ENCODE results near the gene CD300LD. TPM values are rescaled to one million over a fixed set of nuclear protein-coding genes. Genes with fewer than 3 reads are reported as not detected.

Gene CD300LD
- total RNA-seq, 2 experiments from 2014 or later: not detected

DNA sequence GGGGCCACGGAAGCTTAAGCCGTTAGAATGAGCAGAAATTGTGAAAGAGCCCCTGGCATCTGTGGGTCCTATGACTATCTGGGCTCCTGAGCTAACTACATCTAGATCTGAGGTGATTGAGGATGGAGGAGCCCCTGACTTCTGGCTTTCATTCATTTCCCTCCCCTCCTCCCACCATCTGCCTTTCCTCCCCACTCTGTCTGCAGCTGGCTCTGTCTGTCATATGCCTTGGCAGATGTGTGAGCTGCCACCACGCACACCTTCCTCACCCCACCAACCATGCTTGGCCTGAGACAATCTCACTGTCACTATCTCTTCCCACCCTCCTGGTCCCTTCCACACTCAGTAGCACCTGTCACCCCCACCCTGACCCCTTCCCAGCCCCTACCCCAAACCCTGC is 26.4 kb upstream of the CD300LD start:
- TF ChIP-seq CTCF (conservative IDR thresholded peaks at IDR 0.05; ENCODE audit: low read length) (no peak), EZH2phosphoT487 (IDR thresholded peaks at IDR 0.05; ENCODE audit: borderline replicate concordance, low read depth, low read length) (no peak)
- ChIA-PET POLR2A (no interaction called here), CTCF (ENCODE audit: unreplicated experiment) (no interaction called here)
- Histone ChIP-seq H3K9me2 (ENCODE audit: insufficient read depth, low read length) (no peaks in the 10 kb centered on the region), H3K4me2 (ENCODE audit: low read length) (no peak overlapping the region), H3K4me1 (ENCODE audit: insufficient read depth, low read length, poor library complexity, severe bottlenecking) (no peaks in the 10 kb centered on the region), H4K20me1 (ENCODE audit: insufficient read depth, low read length) (no peaks in the 10 kb centered on the region), H3K4me3 (ENCODE audit: low read depth, low read length, poor library complexity, severe bottlenecking) (no peak overlapping the region), H3K79me2 (ENCODE audit: insufficient read depth, low read depth, low read length) (no peaks in the 10 kb centered on the region), H3K9me3 (ENCODE audit: low read length) (no peaks in the 10 kb centered on the region), H3K27ac (ENCODE audit: low read depth, low read length, poor library complexity, severe bottlenecking) (no peak overlapping the region), H3K36me3 (ENCODE audit: insufficient read depth, low read length) (no peaks in the 10 kb centered on the region), H2AFZ (ENCODE audit: low read length) (no peak overlapping the region)
- DNase-seq (ENCODE audit: low spot score): no peak
- intact Hi-C loops (cut with micrococcal nuclease; ENCODE audit: unreplicated experiment): no loop called here
- no TSS peak for BruUV-seq (replicated peaks)

GRCh38 chr17:74616696-74617095 is 24.6 kb upstream of the CD300LD start:
- H3K27ac ChIP-seq (ENCODE audit: low read depth, low read length, poor library complexity, severe bottlenecking): no peak overlapping the region
- ChIA-PET CTCF (ENCODE audit: unreplicated experiment) (interaction anchor here (0.5 kb wide), 1 partner anchor 35 kb away, joined by 3 read pairs; no protein-coding TSS in a partner anchor), POLR2A (interaction anchor here (1.1 kb wide), 1 partner anchor 12 kb away, joined by 3 read pairs; no protein-coding TSS in a partner anchor)
- no peak overlapping the region for H2AFZ ChIP-seq (ENCODE audit: low read length)
- intact Hi-C loops (cut with micrococcal nuclease; ENCODE audit: unreplicated experiment): no loop called here
- TF ChIP-seq CTCF (conservative IDR thresholded peaks at IDR 0.05; ENCODE audit: low read length) (no peak), EZH2phosphoT487 (IDR thresholded peaks at IDR 0.05; ENCODE audit: borderline replicate concordance, low read depth, low read length) (no peak)
- H4K20me1 ChIP-seq (ENCODE audit: insufficient read depth, low read length): no peaks in the 10 kb centered on the region
- DNase-seq (ENCODE audit: low spot score): no peak
- H3K4me1 ChIP-seq (ENCODE audit: insufficient read depth, low read length, poor library complexity, severe bottlenecking): no peaks in the 10 kb centered on the region
- H3K9me3 ChIP-seq (ENCODE audit: low read length): no peaks in the 10 kb centered on the region
- H3K79me2 ChIP-seq (ENCODE audit: insufficient read depth, low read depth, low read length): no peaks in the 10 kb centered on the region
- no peak overlapping the region for H3K4me3 ChIP-seq (ENCODE audit: low read depth, low read length, poor library complexity, severe bottlenecking)
- BruUV-seq (replicated peaks): no TSS peak
- H3K9me2 ChIP-seq (ENCODE audit: insufficient read depth, low read length): no peaks in the 10 kb centered on the region
- no peak overlapping the region for H3K4me2 ChIP-seq (ENCODE audit: low read length)
- no peaks in the 10 kb centered on the region for H3K36me3 ChIP-seq (ENCODE audit: insufficient read depth, low read length)

- Histone ChIP-seq H3K27ac (ENCODE audit: low read depth, low read length, poor library complexity, severe bottlenecking) (no peak overlapping the region), H3K36me3 (ENCODE audit: insufficient read depth, low read length) (no peaks in the 10 kb centered on the region), H3K4me1 (ENCODE audit: insufficient read depth, low read length, poor library complexity, severe bottlenecking) (no peaks in the 10 kb centered on the region), H4K20me1 (ENCODE audit: insufficient read depth, low read length) (no peaks in the 10 kb centered on the region), H3K9me2 (ENCODE audit: insufficient read depth, low read length) (no peaks in the 10 kb centered on the region), H3K4me3 (ENCODE audit: low read depth, low read length, poor library complexity, severe bottlenecking) (no peak overlapping the region), H2AFZ (ENCODE audit: low read length) (no peak overlapping the region), H3K4me2 (ENCODE audit: low read length) (no peak overlapping the region), H3K9me3 (ENCODE audit: low read length) (no peaks in the 10 kb centered on the region), H3K79me2 (ENCODE audit: insufficient read depth, low read depth, low read length) (no peaks in the 10 kb centered on the region)
- no peak for TF ChIP-seq CTCF (conservative IDR thresholded peaks at IDR 0.05; ENCODE audit: low read length)
- no peak for TF ChIP-seq EZH2phosphoT487 (IDR thresholded peaks at IDR 0.05; ENCODE audit: borderline replicate concordance, low read depth, low read length)
- CTCF ChIA-PET (ENCODE audit: unreplicated experiment): no interaction called here
- POLR2A ChIA-PET: interaction anchor here (0.7 kb wide), 1 partner anchor 313 kb away, joined by 3 read pairs; no protein-coding TSS in a partner anchor
- BruUV-seq (replicated peaks): no TSS peak
- intact Hi-C loops (cut with micrococcal nuclease; ENCODE audit: unreplicated experiment): no loop called here
- DNase-seq (ENCODE audit: low spot score): no peak
These were observed 20.0 kb upstream of the CD300LD start for GRCh38 chr17:74612046-74612445.

Measured in OCI-LY7 (cell line).